GDM1 (cell line): Measurements from ENCODE around the gene CAMSAP1.

Source experiments
- DNase-seq: peaks from one replicate; lab custom pipeline; 2025; lab: John Stamatoyannopoulos, UW

CAMSAP1 gene

DNA sequence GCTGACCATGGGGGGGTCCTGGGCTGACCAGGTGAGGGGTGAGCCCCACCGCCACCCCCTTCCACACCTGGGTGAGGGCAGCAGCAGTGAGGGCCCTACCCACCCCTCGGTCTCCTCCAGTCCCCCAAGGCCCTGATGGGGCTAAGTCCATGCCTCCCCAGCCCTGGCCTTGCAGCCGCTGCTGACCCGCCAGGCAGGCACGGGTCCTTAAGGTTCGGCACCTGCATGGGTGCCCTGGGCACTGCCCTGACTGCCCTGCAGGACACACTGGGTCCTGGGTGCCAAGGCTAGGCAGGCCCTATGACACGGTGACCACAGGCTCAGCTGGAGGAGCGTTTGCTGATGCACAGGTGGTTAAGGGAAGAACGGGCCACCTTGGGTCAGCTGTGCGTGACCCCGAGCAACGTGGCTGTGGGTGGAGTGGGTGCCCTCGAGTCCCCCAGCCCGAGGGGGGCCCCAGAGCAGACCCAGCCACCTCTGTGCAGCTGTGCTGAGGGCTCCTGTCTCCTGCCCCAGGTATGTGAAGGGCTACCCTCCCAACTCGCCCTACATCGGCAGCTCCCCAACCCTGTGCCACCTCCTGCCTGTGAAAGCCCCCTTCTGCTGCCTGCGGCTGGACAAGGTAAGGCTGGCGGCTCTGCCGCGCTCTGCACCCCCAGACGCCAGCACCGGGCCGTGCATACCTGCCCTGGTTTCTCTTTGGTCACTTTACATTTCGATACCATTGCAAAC is 132.4 kb downstream of the CAMSAP1 start:
- DNase-seq = no peak

DNA sequence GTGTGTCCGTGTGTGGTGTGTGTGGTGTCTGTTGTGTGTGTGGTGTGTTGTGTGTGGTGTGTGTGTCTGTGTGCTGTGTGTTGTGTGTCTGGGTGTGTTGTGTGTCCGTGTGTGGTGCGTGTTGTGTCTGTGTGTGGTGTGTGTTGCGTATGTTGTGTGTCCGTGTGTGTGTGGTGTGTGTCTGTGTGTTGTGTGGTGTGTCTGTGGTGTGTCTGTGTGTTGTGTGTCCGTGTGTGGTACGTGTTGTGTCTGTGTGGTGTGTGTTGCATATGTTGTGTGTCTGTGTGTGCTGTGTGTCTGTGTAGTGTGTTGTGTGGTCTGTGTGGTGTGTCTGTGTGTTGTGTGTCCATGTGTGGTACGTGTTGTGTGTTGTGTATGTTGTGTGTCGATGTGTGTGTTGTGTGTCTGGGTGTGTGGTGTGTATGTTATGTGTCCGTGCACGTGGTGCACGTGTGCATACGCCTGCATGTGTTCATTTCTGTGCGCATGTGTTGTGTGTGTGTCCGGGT is 133.1 kb downstream of the CAMSAP1 start:
- no peak for DNase-seq

DNA sequence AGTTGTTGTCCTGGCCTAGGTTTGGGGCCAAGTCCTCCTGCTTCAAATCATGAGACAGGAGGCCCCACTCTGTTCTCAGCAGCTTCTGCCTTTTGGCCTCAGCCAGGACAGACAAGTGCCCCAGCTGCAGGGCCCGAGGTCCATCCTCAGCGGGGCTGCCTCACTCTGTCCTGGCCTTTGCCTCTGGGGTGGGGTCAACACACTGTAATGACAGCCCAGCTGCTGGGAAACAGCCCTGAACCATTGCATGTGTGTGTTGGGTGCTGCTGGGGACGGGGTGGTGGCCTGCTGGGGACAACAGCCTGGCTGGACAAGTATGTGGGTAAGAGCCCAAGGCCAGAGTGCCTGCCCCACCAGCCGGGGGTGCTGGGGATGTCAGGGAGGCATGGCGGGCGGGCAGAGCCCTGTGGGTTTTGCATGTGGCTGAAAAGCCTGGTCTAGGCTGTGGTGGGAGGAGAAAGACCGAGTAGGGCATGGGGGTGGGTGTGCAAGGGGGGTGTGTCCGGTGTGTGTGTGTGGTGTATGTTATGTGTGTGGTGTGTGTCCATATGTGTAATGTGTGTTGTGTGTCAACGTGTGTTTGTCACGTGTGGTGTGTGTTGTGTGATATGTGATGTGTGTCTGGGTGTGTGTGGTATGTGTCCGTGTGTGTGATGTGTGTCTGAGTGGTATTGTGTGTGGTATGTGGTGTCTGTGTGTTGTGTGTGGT is 133.7 kb downstream of the CAMSAP1 start:
- no peak for DNase-seq

DNA sequence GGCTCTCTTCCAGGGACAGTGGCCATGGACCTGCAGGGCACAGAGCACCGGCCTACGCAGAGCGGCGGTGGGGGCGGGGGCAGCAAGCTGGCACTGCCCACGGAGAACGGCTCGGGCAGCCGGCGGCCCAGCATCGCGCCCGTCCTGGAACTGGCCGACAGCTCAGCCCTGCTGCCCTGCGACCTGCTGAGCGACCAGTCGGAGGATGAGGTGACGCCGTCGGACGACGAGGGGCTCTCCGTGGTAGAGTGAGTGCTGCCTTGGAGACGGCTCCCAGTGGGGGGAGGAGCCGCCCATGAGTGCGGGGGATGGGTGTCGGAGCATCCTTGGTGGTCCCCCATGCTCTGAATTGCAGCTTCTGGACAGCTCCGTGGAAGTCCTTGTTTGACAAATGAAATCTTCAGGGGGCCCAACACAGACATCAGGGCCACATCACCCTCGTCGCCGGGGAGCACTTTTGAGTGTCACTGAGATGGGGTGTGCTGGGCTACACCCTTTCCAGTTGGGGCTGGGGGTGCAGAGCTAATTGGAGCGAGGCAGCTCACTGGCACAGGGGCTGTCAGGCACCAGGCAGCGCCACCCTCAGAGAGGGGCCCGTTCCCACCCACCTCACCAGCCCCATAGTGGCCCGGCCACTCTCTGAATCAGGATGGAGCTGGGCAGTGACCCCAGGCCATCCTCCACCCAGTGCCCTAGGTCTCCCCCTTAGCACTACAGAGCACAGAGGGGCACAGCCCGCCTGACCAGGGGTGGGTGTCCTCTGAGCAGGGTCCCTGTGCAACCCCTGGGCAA is 134.4 kb downstream of the CAMSAP1 start:
- no peak for DNase-seq

DNA sequence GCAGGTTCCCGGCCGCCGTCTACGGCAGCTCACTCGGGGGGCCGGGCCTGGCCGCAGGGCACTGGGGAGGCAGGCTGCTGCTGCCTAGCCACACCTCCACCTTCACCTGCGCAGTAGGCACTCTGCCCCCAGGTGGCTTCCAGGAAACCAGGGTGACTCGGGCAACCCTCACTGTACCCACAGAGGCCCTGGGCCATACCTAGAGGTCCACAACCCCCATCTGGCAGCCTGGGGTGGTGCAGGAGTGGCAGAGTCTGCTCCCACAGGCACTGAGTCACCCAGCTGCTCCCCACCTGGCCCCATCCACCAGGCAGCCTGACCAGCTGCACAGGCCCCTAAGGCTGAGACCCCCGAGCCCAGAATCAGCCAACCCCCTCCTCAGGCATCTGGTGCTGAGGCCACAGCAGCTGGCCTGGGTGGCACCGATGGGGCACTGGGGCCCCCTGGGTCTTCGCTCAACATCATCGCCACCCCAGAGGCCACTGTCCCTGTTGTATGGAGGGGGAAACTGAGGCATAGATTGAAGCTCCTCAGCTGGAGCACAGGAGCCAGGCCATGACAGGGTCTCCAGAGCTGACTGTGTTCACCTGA is 135.2 kb downstream of the CAMSAP1 start:
- no peak for DNase-seq

DNA sequence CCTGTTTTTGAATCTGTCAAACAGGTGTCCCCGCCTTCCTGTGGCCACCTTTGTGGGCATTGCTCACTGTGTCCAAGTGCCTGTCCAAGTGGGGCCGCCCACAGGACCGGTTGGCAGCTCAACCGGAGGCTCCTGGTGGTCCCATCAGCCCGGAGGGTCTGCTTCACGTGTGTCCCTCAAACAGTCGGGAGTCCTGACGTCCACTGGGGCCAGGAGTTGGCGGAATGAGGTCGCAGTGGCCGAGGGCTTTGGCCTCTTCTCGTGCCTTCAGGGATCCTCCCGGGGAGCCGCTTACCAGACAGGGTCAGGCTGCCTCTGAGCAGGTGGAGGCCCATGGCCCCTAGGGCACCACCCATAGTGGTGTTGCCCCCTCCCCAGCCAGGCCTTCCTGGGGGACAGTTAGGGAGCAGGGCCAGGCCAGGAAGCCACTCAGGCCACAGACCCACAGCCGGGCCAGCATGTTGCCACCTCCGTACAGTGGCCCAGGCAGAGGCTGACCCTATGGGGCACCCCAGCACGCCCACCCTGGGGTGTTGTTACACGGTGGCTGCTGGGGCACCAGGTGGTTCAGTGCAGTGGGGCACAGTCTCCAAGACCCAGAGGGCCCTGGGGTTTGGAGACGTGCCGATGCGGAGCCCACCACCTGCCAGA is 135.8 kb downstream of the CAMSAP1 start:
- DNase-seq = no peak

DNA sequence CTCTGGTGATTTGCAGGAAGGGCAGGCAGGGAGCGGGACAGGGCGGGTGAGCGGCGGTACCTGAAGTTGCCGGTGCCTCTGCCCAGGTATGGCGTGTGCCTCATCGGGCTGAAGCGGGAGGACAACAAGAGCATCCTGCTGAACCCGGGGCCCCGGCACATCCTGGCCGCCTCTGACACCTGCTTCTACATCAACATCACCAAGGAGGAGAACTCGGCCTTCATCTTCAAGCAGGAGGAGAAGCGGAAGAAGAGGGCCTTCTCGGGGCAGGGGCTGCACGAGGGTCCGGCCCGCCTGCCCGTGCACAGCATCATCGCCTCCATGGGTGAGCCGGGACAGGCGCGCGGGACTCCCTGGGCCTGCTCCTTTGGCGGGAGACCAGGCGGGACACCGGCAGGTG is 136.6 kb downstream of the CAMSAP1 start:
- no peak for DNase-seq

DNA sequence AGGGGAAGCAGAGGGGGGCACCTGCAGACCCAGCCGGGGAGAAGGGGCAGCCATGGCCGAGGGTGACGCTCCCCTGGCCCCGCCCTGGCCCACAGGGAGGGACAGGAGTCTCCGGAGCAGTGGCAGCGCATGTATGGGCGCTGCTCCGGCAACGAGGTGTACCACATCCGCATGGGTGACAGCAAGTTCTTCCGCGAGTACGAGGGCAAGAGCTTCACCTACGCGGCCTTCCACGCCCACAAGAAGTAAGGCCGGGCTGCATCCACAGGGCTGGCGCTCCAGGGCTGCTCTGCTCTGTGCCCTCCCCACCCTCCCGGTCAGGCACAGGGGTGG is 137.2 kb downstream of the CAMSAP1 start:
- DNase-seq = no peak

DNA sequence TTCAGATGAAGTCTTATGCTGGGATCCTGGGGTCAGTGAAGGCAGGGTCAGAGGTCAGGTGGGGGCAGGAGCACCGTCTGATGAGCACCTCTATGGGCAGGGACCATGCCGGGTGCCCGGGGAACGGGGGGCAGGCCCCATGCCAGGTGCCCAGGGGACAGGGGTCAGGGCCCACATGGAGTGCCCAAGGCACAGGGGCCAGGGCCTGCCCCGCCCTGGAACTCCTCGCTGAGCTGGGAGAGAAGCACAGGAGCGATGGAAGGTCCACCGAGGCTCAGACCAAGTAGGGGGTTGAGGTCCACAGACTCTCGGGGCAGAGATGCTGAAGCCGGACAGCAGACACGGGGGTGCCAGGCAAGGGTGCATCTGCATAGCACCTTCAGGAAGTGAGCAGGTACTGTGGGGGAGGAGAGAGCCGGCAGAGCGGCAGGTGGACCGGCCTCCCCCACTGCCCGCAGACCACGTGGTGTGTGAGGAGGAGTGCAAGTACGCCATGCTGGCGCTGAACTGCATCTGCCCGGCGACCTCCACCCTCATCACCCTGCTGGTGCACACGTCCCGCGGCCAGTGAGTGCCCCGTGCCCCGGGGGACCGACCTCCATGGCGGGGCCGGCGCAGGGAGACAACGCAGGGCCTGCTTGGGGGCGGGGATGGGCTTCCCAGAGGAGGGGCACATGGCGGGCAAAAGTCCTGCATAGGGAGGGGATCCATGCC is 137.7 kb downstream of the CAMSAP1 start:
- DNase-seq = no peak

DNA sequence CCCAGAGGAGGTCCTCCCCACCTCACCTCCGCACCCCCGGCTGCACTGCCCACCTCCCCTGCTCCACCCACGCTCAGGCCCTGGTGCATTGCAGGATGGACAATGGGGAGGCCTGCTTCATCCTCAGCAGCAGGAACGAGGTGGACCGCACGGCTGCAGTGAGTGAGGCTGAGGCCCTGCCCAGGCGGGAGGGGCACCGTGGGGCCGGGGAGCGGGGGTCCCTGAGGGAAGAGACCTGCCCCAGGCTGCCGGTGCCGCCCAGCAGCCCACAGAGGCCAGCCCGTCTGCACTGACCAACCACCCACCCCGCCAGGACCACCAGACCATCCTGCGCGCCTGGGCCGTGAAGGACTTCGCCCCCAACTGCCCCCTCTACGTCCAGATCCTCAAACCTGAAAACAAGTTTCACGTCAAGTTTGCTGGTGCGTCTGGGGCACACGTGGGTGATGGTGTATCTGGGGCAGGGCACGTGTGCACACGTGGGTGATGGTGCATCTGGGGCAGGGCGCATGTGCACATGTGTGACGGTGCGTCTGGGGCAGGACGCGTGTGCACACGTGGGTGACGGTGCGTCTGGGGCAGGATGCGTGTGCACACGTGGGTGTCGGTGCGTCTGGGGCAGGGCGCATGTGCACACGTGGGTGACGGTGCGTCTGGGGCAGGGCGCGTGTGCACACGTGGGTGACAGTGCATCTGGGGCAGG is 138.7 kb downstream of the CAMSAP1 start:
- DNase-seq = no peak

DNA sequence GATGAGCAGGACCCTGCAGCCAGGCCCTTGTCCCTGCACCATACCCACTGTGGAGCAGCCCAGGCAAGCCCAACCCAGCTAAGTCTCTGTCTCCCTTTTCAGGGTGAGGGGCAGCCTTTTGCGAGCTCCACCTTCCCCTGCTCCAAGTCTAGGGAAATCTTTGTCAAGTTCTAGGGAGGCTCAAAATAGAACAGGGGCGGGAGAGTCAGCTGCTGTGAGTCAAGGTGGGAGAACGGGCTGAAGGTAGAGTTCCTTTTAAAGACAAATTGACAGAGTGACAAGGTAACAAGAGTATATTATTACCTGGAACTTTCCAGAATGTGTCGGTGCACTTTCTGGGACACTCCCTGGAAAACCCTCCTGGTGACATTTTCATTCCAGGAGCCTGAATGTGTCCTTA is 140.6 kb downstream of the CAMSAP1 start:
- DNase-seq = no peak

DNA sequence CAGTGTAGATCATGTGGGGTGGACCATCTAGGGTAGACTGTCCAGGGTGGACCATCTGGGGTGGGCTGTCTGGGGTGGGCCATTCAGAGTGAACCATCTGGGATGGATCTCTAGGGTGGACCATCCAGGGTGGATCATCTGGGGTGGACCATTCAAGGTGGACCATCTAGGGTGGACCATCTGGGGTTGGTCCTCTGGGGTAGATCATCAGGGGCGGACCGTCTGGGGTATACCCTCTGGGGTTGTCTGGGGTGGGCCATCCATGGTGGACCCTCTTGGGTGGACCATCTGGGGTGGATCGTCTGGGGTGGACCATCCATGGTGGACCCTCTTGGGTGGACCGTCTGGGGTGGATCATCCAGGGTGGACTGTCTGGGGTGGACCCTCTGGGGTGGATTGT is 141.1 kb downstream of the CAMSAP1 start:
- no peak for DNase-seq

DNA sequence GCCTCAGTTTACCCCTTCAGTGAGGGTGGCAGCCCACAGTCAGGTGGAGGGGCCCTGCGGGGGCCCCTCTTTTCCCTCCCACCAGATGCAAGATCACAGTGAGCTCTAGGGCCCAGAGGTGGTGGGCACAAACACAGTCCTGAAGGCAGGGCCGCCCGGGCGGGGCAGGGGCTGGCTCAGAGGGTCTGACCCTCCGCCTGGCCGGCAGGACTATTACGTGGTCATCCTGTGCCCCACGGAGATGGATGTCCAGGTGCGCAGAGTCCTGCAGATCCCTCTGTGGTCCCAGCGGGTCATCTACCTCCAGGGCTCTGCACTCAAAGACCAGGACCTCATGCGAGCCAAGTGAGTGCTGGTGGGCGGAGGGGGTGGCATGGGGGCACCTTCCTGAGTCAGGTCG is 141.9 kb downstream of the CAMSAP1 start:
- no peak for DNase-seq

DNA sequence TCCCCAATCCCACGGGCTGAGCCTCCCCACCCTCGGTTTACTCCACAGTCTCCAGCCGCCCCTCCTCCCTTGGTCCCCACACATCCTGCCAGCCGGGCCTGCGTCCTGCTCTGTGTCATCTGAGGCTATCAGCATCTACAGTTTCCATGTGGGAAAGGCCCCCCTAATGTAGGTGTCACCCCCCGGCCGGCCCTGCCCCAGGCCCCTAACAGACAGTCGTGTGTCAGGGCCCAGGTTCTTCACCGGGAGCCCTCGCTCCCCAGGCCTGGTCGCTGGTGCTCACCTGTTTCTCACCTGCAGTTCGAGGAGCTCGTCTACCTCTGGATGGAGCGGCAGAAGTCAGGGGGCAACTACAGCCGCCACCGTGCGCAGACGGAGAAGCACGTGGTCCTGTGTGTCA is 142.6 kb downstream of the CAMSAP1 start:
- no peak for DNase-seq

DNA sequence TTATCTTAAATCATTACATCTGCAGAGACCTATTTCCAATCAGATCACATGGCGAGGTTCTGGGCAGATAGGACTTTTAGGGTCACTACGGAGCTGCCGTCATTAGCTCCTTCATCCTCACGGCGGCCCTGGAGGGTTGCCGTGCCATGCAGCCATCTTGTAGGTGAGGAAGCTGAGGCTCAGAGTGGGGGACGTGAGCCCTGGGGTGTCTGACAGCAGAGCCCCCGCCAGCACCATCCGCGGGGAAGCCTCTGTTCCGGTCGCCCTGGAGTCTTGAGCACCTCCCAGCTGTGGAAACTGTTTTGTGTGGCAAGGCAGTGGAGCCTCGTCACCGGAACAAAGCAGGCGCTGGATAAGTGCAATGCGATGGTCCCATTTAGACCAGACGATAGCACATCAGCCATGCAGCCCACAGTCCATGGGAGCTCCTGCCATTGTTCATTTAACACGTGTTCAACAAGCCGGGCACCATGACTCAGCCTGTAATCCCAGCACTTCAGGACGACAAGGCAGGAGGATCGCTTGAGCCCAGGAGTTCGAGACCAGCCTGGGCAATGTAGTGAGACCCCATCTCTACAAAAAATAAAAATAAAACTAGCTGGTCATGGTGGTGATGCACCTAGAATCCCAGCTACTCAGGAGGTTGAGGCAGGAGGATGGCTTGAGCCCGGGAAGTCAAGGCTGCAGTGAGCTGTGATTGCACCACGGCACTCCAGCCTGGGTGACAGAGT is 143.5 kb downstream of the CAMSAP1 start:
- no peak for DNase-seq

DNA sequence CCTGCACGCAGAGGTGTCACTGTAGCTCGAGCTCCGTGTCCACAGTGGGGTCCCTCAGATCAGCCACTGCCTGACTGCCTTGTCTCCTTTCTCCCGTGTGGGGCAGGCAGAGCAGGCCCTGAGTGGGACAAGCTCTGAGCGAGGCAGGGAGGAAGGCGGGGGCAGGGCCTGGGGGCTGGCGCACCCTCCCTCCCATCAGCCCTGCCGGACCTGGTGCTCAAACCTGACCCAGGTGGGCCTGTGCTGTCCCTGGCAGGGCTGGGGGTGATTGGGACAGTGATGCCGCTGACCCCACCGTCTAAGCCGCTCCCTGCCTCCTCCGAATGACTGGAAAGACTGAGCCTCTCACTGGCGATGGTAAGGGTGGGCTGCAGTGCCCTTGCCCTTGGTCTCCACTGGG is 144.4 kb downstream of the CAMSAP1 start:
- no peak for DNase-seq

DNA sequence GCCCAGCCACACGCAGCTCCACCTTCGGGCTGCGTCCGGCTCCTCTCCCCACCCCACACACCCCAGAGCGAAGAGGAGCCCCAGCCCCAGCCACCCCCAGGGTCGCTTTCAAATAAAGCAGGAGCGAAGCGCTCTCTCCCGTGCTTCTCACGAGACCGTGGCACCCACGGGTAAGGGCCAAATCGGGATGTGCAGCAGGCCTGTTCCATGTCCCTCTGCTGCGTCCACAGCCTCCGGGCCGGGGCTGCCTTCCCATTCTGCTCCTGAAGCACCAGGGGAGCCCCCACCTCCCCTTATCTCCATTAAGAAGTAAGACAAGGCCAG is 145.5 kb downstream of the CAMSAP1 start:
- no peak for DNase-seq

DNA sequence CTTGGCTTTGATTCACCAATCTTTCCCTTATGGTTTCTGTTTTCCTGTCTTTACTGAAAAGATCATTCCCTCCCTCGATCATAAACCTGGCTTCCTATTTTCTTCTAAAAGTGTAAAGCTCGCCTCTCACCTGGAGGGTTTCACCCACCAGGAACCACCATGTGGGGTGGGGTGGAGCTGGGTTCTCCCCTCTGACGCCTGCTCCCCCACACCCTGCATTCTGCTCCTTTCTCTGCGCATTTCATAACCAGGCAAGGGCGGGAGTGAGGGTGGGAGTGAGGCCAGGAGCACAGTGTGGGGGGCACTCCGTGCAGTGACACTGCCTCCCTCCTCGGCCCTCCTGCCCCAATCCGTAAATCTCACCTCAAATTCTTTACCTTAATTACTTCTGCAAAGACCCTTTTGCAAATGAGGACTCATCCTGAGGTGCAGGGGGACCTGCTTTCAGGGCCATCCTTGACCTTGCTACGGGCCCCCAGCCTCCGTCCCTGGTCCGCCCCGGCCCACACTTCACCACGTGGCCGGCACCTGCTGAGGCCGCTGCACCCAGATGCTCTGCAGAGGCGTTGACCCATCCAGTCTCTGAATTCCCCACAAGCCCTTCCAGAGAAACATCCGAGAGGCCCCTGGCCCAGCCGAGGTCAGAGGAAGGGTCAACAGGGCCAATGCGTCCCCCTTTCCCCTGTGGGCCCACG is 146.0 kb downstream of the CAMSAP1 start:
- DNase-seq = no peak

DNA sequence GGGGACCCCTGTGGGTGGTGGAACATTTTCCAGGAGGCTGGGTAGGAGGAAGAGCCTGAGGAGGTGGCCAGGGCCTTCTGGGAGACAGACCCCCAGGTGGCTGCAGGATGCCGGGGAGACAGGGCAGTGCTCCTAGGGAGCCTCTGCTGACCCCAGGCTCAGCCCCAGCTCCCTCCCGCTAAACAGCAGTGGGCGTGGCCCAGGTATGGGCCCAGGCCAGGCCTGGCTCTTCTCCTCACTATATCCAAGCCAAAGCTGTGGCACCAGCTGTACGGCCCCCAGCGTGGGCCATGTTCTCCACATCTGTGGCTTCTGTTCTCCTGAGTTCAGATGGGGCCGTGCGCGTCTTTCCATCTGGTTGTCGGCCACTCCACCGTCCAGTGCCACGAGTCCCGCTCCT is 146.9 kb downstream of the CAMSAP1 start:
- no peak for DNase-seq
